Left hindlimb (tissue), 1 donor: ENCODE data around the gene RNF20.
"Not testable (repeated sequence)": the region's sequence is repeated elsewhere in the genome, so short reads cannot be mapped to it uniquely, and the experiment has no call there.

ENCODE experiments used
- DNase-seq: peaks from one replicate; pipeline ENCODE4 v3.0.0-alpha.2; 2018

Gene RNF20

GRCh38 chr9:101540069-101540468 lies 6.4 kb downstream of the RNF20 start:
- no peak for DNase-seq

- DNase-seq, result no peak
Measured at GRCh38 chr9:101543098-101543735, 9.6 kb downstream of the RNF20 start.

GRCh38 chr9:101549472-101550098 lies 15.9 kb downstream of the RNF20 start:
- DNase-seq, result not testable (repeated sequence)

- DNase-seq, result no peak
Measured at GRCh38 chr9:101561740-101562139, 28.1 kb downstream of the RNF20 start.

GRCh38 chr9:101562966-101563365 lies 29.3 kb downstream of the RNF20 start:
- no peak for DNase-seq

- no peak for DNase-seq
Measured at GRCh38 chr9:101564252-101564651, 30.6 kb downstream of the RNF20 start.

GRCh38 chr9:101566904-101567724 lies 33.5 kb downstream of the RNF20 start:
- no peak for DNase-seq

- no peak for DNase-seq
Measured at GRCh38 chr9:101567725-101568350, 34.2 kb downstream of the RNF20 start.

GRCh38 chr9:101569741-101570501 lies 36.3 kb downstream of the RNF20 start:
- DNase-seq, result no peak

- no peak for DNase-seq
Measured at GRCh38 chr9:101571114-101571513, 37.5 kb downstream of the RNF20 start.

- no peak for DNase-seq
Measured at GRCh38 chr9:101572316-101572715, 38.7 kb downstream of the RNF20 start.

- no peak for DNase-seq
Measured at GRCh38 chr9:101574731-101575333, 41.2 kb downstream of the RNF20 start.

- DNase-seq, result no peak
Measured at GRCh38 chr9:101578378-101578777, 44.7 kb downstream of the RNF20 start.

- DNase-seq, result no peak
Measured at GRCh38 chr9:101579711-101580545, 46.3 kb downstream of the RNF20 start.

- no peak for DNase-seq
Measured at GRCh38 chr9:101582553-101582952, 48.9 kb downstream of the RNF20 start.

GRCh38 chr9:101585740-101586139 lies 52.1 kb downstream of the RNF20 start:
- no peak for DNase-seq

- DNase-seq, result no peak
Measured at GRCh38 chr9:101586651-101587050, 53.0 kb downstream of the RNF20 start.

- no peak for DNase-seq
Measured at GRCh38 chr9:101587332-101588043, 53.8 kb downstream of the RNF20 start.

- DNase-seq, result not testable (repeated sequence)
Measured at GRCh38 chr9:101590074-101590473, 56.4 kb downstream of the RNF20 start.

- DNase-seq, result no peak
Measured at GRCh38 chr9:101590901-101591300, 57.2 kb downstream of the RNF20 start.
